CD14-positive monocyte (primary cell): ENCODE results near the gene ULK2. TPM values are rescaled to one million over a fixed set of nuclear protein-coding genes. Genes with fewer than 3 reads are reported as not detected.
A peak's percentile ranks its signal among the peaks of the same experiment; 100 is the strongest.

Experiments
- DNase-seq, 3 donors: peaks; one replicate each; pipeline ENCODE4 v3.0.0-alpha.2; 2011 to 2022
- H2AFZ ChIP-seq: 2 replicates; pipeline ENCODE4 v1.6.0; 2012; ENCODE audit warnings: mild to moderate bottlenecking, low read depth, low read length, inconsistent platforms; ENCODE audit not compliant: insufficient read depth, poor library complexity, severe bottlenecking
- H3K27ac ChIP-seq, 2 donors: 1 replicate in 1 of 2; 2 replicates in 1 of 2; pipeline ENCODE4 v1.5.1; 2012 to 2013; ENCODE audit warnings: low read length in 2 of 2, control low read depth in 1 of 2, inconsistent platforms in 1 of 2, low read depth in 1 of 2, mild to moderate bottlenecking in 1 of 2
- H3K27me3 ChIP-seq, 2 donors: one replicate each; pipeline versions ENCODE4 v1.6.0 to v1.6.1; 2011 to 2013; ENCODE audit warnings: low read length in 2 of 2; ENCODE audit not compliant: control insufficient read depth in 2 of 2, insufficient read depth in 2 of 2
- H3K36me3 ChIP-seq, 2 donors: replicated peaks in 1 of 2; 1 replicate in 1 of 2; 2 replicates in 1 of 2; pipeline versions ENCODE4 v1.5.1 to v1.6.1; 2012 to 2013; ENCODE audit warnings: low read length in 2 of 2, control low read depth in 1 of 2, inconsistent platforms in 1 of 2, mild to moderate bottlenecking in 1 of 2; ENCODE audit not compliant: insufficient read depth in 2 of 2, control insufficient read depth in 1 of 2
- H3K4me1 ChIP-seq, 2 donors: 1 replicate in 1 of 2; 2 replicates in 1 of 2; pipeline versions ENCODE4 v1.5.1 to v1.6.1; 2012 to 2013; ENCODE audit warnings: low read length in 2 of 2, control low read depth in 1 of 2, inconsistent platforms in 1 of 2, mild to moderate bottlenecking in 1 of 2, moderate library complexity in 1 of 2; ENCODE audit not compliant: insufficient read depth in 2 of 2, control insufficient read depth in 1 of 2
- H3K4me2 ChIP-seq: replicated peaks from 2 replicates; pipeline ENCODE3; 2012; ENCODE audit warnings: low read length, moderate library complexity, mild to moderate bottlenecking; ENCODE audit not compliant: poor library complexity, severe bottlenecking; ENCODE audit errors: extremely low read depth
- H3K4me3 ChIP-seq, 3 experiments: fragments of 200-600 bp in 1 of 3; sonication (generic) in 1 of 3; replicated peaks in 1 of 3; 1 replicate in 2 of 3; 2 replicates in 1 of 3; pipeline ENCODE4 v1.5.1; 2011 to 2013; ENCODE audit warnings: low read length in 3 of 3, mild to moderate bottlenecking in 3 of 3, control low read depth in 2 of 3, low read depth in 2 of 3, inconsistent platforms in 1 of 3, moderate library complexity in 1 of 3
- H3K79me2 ChIP-seq: 2 replicates; pipeline ENCODE4 v1.6.0; 2012; ENCODE audit warnings: mild to moderate bottlenecking, control low read depth, inconsistent platforms, low read length, moderate library complexity; ENCODE audit not compliant: insufficient read depth
- H3K9ac ChIP-seq: 2 replicates; pipeline ENCODE4 v1.6.0; 2017; ENCODE audit warnings: low read length, mild to moderate bottlenecking; ENCODE audit not compliant: insufficient read depth, poor library complexity, severe bottlenecking
- H3K9me3 ChIP-seq, 2 donors: replicated peaks in 1 of 2; 1 replicate in 1 of 2; 2 replicates in 1 of 2; pipeline versions ENCODE4 v1.5.1 to v1.6.1; 2012 to 2013; ENCODE audit warnings: low read length in 2 of 2, control low read depth in 1 of 2; ENCODE audit not compliant: control insufficient read depth in 1 of 2, insufficient read depth in 1 of 2
- H4K20me1 ChIP-seq: 2 replicates; pipeline ENCODE4 v1.6.0; 2012; ENCODE audit warnings: mild to moderate bottlenecking, low read length, control low read depth, moderate library complexity; ENCODE audit not compliant: insufficient read depth
- H3K27ac Mint-ChIP-seq, 7 donors: one replicate each; pipeline ENCODE4 v1.8.0; 2020; ENCODE audit warnings: mild to moderate bottlenecking in 7 of 7, mixed read lengths in 7 of 7, moderate library complexity in 6 of 7, inconsistent platforms in 2 of 7
- H3K27me3 Mint-ChIP-seq, 3 donors: one replicate each; pipeline ENCODE4 v1.8.0; 2021 to 2022; ENCODE audit warnings: low read depth in 3 of 3, mild to moderate bottlenecking in 3 of 3, mixed read lengths in 3 of 3, moderate library complexity in 3 of 3, inconsistent platforms in 1 of 3
- H3K36me3 Mint-ChIP-seq, 2 donors: one replicate each; pipeline ENCODE4 v1.8.0; 2020; ENCODE audit warnings: mixed read lengths in 2 of 2, inconsistent platforms in 1 of 2, mild to moderate bottlenecking in 1 of 2
- H3K4me1 Mint-ChIP-seq: one replicate; pipeline ENCODE4 v1.8.0; 2020; ENCODE audit warnings: mild to moderate bottlenecking, mixed read lengths
- H3K4me3 Mint-ChIP-seq, 2 donors: one replicate each; pipeline ENCODE4 v1.8.0; 2020; ENCODE audit warnings: mild to moderate bottlenecking in 2 of 2, mixed read lengths in 2 of 2, moderate library complexity in 1 of 2
- H3K9me3 Mint-ChIP-seq, 7 donors: one replicate each; pipeline ENCODE4 v1.8.0; 2020 to 2022; ENCODE audit warnings: mixed read lengths in 7 of 7, mild to moderate bottlenecking in 6 of 7, moderate library complexity in 6 of 7, inconsistent platforms in 2 of 7
- WGBS: methylation state at CpG from one replicate; pipeline ENCODE4 v1.1.5; 2013; ENCODE audit warnings: missing lambda C conversion rate; ENCODE audit not compliant: insufficient coverage; 5-methylcytosine and 5-hydroxymethylcytosine counted together
- intact Hi-C, 2 donors: fragments of 100-400 bp; cut with micrococcal nuclease; formaldehyde crosslinking; loops; one replicate each; pipeline versions ENCODE4 v1.15.0 to v1.15.1; 2023
- polyA plus RNA-seq, 3 donors: library from polyadenylated mRNA; depleted of rRNA in 1 of 3; unstranded in 2 of 3; stranded (reverse) in 1 of 3; fragments of 300-500 nt in 2 of 3; fragments of >200 nt in 1 of 3; fragmentation: Illumina TruSeq in 2 of 3; gene quantifications; 1 replicate in 2 of 3; 2 replicates in 1 of 3; pipeline ENCODE4 v1.2.3, GENCODE V29; 2012 to 2021
- TF ChIP-seq, protein P1 (sequence below): fragments of 200-600 bp; IDR thresholded peaks from one replicate; pipeline ENCODE4 v1.8.0; 2022; ENCODE audit warnings: antibody characterized with exemption, mild to moderate bottlenecking

The ULK2 gene
- polyA plus RNA-seq, 3 donors, result 8.5 to 27.2 (median 12.3) TPM

DNA sequence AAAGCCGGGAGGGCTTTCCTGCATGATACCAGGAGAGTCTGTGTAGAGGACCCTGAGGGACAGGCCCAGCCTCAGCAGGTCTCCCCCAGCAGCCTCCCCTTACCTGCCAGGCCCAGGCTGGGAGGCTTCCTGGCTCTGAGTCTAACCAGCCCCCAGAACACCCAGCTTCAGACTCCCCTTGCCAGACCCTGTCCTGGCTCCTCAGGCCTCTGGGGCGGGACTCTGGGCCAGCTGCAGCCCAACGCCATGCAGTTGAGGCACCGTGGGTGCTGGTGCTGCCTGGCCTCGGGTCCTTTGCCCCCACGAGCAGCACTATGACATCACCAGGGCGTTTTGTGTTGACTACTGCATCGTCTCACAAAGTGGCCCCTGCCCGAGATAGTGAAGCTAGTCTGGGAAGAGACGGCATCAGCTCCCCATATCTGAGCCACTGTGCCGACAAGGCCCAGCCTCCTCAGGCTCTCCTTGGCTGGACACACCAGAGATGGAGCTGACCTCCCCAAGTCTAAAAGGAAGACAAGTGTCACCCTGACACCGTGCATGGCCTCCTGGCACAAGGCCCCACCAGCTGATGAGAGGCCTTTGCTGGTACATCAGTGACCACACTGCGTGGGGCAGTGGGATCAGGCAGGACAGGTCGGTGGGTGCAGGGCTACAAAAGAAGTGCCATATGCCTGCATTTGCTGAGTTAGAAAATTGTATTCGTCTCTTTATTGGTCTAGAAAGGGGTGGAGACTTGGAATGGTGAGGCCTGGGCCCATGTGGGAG is 130.2 kb downstream of the ULK2 start:
- Mint-ChIP-seq H3K4me3 (no peak overlapping the region), H3K36me3 (no peaks in the 10 kb centered on the region), H3K27ac (no peak overlapping the region), H3K27me3 (peaks cover 0 to 6% (median 2%) of the 10 kb centered on the region in 3 donors), H3K9me3 (peaks cover 0 to 1% (median 0%) of the 10 kb centered on the region in 7 donors), H3K4me1 (no peaks in the 10 kb centered on the region)
- Histone ChIP-seq H3K9ac (no peak overlapping the region), H3K4me2 (no peak overlapping the region), H3K4me1 (no peaks in the 10 kb centered on the region), H4K20me1 (no peaks in the 10 kb centered on the region), H3K27ac (no peak overlapping the region), H3K27me3 (no peaks in the 10 kb centered on the region), H3K79me2 (no peaks in the 10 kb centered on the region), H3K9me3 (no peaks in the 10 kb centered on the region), H3K36me3 (no peaks in the 10 kb centered on the region), H3K4me3 (no peak overlapping the region), H2AFZ (no peak overlapping the region)
- TF ChIP-seq, protein P1, sequence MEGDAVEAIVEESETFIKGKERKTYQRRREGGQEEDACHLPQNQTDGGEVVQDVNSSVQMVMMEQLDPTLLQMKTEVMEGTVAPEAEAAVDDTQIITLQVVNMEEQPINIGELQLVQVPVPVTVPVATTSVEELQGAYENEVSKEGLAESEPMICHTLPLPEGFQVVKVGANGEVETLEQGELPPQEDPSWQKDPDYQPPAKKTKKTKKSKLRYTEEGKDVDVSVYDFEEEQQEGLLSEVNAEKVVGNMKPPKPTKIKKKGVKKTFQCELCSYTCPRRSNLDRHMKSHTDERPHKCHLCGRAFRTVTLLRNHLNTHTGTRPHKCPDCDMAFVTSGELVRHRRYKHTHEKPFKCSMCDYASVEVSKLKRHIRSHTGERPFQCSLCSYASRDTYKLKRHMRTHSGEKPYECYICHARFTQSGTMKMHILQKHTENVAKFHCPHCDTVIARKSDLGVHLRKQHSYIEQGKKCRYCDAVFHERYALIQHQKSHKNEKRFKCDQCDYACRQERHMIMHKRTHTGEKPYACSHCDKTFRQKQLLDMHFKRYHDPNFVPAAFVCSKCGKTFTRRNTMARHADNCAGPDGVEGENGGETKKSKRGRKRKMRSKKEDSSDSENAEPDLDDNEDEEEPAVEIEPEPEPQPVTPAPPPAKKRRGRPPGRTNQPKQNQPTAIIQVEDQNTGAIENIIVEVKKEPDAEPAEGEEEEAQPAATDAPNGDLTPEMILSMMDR, result no peak
- 95% methylated on average over 15 of the region's 15 CpGs for WGBS
- no peak for DNase-seq
- intact Hi-C loops, result no loop called here

DNA sequence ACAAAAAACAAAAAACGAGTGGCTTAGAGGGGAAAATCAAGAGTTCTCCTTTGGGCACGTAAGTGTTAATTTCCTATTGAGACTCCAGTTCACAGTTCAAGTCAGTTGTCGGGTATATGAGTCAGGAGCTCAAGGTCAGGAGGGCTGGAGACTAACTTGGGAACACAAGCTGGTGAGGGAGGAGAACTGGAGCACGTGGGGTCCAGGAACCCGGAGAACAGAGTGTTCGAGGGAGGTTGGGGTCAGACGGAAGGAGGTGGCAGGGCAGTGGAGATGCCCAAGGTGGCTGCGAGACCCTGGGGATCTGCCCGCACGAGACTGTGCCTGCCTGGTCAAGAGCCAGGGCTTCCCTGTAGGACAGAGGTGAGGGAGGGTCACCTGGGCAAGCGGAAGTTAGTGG is 131.7 kb downstream of the ULK2 start:
- peaks cover 0 to 3% (median 0%) of the 10 kb centered on the region in 3 donors for H3K27me3 Mint-ChIP-seq
- no peaks in the 10 kb centered on the region for H3K9me3 ChIP-seq
- H3K36me3 ChIP-seq, result no peaks in the 10 kb centered on the region
- no peak overlapping the region for H3K4me2 ChIP-seq
- no peaks in the 10 kb centered on the region for H3K9me3 Mint-ChIP-seq
- no peak overlapping the region for H3K27ac ChIP-seq
- no peaks in the 10 kb centered on the region for H3K79me2 ChIP-seq
- H3K36me3 Mint-ChIP-seq, result no peaks in the 10 kb centered on the region
- peaks cover 4 to 5% of the 10 kb centered on the region in 2 donors for H3K4me1 ChIP-seq
- H2AFZ ChIP-seq, result no peak overlapping the region
- H3K4me3 Mint-ChIP-seq, result no peak overlapping the region
- peaks cover 7% of the 10 kb centered on the region for H3K4me1 Mint-ChIP-seq
- peak overlapping the region in 1 of 7 donors; percentile 41 for H3K27ac Mint-ChIP-seq
- DNase-seq, result no peak
- no peaks in the 10 kb centered on the region for H4K20me1 ChIP-seq
- no peaks in the 10 kb centered on the region for H3K27me3 ChIP-seq
- intact Hi-C loops, result no loop called here
- WGBS, result 93% methylated on average over 11 of the region's 11 CpGs
- no peak overlapping the region for H3K4me3 ChIP-seq
- TF ChIP-seq, protein P1, result no peak
- H3K9ac ChIP-seq, result no peak overlapping the region
